NK-92 (cell line): ENCODE results near the gene DNMT1.

Source experiments
- DNase-seq: peaks from one replicate; lab custom pipeline; 2025; ENCODE audit not compliant: unreplicated experiment; lab: John Stamatoyannopoulos, UW

The DNMT1 gene

GRCh38 chr19:10115392-10116084, 79.2 kb downstream of the DNMT1 start:
- no peak for DNase-seq

- DNase-seq = no peak
Measured at GRCh38 chr19:10114651-10115391, 79.9 kb downstream of the DNMT1 start.

DNA sequence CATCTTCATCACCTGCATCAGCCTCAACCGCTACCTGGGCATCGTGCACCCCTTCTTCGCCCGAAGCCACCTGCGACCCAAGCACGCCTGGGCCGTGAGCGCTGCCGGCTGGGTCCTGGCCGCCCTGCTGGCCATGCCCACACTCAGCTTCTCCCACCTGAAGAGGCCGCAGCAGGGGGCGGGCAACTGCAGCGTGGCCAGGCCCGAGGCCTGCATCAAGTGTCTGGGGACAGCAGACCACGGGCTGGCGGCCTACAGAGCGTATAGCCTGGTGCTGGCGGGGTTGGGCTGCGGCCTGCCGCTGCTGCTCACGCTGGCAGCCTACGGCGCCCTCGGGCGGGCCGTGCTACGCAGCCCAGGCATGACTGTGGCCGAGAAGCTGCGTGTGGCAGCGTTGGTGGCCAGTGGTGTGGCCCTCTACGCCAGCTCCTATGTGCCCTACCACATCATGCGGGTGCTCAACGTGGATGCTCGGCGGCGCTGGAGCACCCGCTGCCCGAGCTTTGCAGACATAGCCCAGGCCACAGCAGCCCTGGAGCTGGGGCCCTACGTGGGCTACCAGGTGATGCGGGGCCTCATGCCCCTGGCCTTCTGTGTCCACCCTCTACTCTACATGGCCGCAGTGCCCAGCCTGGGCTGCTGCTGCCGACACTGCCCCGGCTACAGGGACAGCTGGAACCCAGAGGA, 80.6 kb downstream of the DNMT1 start:
- DNase-seq = no peak

- DNase-seq = no peak
Measured at GRCh38 chr19:10113592-10113963, 81.2 kb downstream of the DNMT1 start.

DNA sequence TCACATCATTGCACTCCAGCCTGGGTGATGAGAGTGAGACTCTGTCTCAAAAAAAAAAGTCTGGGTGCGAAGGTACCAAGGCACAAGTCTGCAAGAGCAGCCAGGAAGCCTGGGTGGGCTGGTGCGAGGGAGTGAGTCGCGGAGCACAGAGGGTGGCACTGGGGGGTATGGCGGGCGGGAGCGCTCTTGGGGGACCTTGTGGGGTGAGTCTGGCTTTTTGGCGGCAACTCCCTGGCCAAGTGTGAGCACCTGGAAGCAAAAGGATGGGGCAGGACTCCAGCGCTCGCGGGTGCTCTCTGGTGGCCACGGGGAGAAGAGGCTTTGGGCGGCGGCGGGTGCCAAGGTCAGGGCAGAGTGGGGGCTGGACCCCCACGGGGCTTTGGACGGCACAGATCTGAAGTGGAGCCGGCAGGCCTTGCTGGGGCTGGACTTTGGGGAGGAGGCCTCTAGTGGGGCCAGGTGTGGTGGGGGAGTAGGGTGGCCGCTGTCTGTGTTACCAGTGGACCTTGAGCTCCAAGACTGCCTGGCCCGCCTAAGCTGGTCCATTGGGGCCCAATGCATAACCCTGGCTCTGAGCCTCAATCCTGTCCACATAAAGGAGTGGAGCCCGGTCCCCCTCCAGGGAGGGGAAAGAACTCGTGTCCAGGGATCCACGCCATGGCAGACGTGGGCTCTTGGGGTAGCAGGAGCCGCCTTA, 81.7 kb downstream of the DNMT1 start:
- no peak for DNase-seq

DNA sequence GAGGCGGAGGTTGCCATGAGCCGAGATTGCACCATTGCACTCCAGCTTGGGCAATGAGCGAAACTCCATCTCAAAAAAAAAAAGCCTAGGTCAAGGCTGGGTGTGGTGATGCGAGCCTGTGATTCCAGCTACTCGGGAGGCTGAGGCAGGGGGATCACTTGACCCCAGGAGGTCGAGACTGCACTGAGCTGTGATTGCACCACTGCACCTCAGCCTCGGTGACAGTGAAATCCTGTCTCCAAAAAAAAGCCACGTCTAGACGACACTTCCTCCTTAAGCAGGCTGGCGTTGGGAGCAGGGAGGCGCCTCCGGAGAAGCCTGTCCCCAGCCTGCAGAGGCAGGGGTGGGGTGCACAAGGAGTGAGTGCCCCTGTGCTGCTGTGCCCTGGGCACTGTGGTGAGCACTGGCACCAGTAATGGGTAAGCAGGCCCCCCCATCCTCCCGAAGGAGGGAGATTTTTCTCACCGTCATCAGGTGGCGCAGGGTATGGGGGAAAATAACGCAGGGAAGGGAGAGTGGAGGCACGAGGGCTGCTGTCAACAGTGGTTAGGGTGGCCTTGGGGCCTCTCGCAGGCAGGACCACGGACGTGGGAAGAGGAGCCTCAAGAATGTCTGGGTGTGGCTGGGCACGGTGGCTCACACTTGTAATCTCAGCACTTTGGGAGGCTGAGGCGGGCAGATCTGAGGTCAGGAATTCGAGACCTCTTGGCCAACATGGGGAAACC, 82.6 kb downstream of the DNMT1 start:
- DNase-seq = no peak

DNA sequence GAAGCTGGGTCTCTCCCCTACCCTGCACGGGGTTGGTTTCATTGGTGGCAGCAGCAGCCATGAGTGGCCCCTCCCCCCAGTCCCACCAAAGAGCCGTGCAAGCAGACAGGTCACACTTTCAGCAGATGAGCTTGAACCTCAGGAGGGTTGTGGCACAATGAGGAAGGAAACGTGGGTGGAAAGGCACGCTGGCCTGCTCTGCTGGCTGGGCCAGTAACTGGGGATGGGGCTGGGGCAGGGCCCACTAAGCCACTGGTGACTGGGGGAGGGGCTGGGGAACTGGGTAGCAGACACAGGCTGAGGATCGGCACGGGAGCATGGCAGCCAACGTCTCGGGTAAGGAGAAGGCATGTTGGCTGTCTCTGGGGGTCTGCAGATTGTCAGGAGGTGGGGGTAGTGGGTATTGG, 83.3 kb downstream of the DNMT1 start, which contains the start of gene P2RY11:
TSS of gene P2RY11 (plus strand) at position 289 of the 407 bp plus-strand sequence. CDS start at position 318, 29 bp downstream.
- DNase-seq = no peak

GRCh38 chr19:10110972-10111317, 83.8 kb downstream of the DNMT1 start:
- DNase-seq = no peak

- no peak for DNase-seq
Measured at GRCh38 chr19:10110076-10110971, 84.4 kb downstream of the DNMT1 start.

- DNase-seq = no peak
Measured at GRCh38 chr19:10109528-10109927, 85.2 kb downstream of the DNMT1 start.

DNA sequence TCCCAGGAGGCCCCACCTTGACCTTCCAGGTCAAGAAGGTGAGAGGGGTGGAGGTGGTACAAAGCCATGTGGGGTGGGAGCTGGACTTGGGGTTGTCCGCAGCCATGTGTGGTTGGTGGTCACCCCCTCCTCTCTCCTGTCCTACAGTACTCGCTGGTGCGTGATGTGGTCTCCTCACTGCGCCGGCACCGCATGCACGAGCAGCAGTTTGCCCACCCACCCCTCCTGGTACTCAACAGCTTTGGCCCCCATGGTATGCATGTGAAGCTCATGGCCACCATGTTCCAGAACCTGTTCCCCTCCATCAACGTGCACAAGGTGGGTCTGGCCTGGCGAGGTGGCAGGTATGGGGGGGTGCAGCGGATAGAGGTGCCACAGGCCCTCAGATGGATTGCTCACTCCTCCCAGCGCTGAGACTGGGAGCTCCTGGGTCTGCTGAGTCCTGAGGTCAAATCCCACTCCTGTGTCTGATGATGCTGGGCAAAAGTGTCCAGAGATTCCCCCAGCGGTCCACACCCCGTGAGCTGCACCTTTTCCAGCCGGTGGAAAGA, 86.9 kb downstream of the DNMT1 start:
- no peak for DNase-seq

DNA sequence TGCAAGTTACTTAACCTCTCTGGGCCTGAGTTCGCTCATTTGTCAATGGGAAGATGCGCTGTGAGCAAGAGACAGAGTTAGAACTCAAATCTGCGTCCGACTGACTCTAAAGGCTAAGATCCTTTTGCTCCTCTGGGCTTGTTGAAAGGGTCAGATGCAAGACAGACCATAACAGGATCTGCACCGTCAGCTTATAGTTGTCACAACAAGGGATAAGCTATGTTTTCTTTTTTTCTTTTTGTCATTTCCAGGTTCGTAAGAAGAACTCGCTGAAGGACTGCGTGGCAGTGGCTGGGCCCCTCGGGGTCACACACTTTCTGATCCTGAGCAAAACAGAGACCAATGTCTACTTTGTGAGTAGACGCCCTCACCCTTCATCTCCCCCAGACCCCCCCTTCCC, 87.5 kb downstream of the DNMT1 start:
- DNase-seq = no peak

- peak; percentile 82 for DNase-seq
Measured at GRCh38 chr19:10106100-10106936, 88.4 kb downstream of the DNMT1 start, which contains the start of gene PPAN. TSS of gene PPAN (plus strand) at chr19:10106362. CDS start at chr19:10106395, 33 bp downstream.

- no peak for DNase-seq
Measured at GRCh38 chr19:10105509-10106099, 89.1 kb downstream of the DNMT1 start.

DNA sequence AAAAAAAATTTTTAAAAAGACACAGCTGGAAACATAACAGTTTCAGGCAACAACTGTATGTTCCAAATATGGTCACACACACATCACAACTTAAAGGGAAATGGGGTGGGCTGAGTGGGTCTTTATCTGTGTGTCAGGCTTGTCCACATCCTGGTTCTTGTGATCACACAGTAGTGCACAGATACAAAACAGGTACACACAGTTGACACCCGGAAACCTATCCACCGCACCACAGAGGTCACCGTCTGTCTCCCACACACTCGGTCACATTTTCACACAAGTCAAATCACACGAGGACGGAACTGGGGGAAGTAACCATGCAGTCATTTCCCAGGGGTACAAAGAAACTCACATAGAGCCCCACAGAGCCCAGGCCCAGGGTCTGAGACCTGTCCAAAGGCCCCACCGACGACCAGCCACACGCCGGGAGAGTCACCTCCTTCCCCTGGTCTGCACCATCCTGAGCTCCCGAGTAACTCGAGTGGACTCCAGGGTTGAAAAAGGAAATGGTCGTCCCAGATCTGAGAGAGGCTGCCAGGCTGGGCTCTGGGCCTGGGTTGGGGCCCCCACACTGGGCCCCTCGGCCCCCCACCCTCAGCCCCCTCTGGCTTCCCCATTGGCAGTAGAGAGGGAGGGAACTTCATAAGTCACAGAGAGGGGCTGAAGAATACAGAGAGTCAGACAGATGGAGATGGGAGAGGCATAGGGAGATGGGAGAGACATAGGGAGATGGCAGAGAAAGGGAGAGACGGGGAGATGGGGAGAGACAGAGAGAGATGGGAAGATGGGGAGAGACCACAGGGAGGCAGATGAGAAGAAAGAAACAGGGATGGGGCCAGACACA, 89.9 kb downstream of the DNMT1 start:
- DNase-seq = peak; percentile 36

DNA sequence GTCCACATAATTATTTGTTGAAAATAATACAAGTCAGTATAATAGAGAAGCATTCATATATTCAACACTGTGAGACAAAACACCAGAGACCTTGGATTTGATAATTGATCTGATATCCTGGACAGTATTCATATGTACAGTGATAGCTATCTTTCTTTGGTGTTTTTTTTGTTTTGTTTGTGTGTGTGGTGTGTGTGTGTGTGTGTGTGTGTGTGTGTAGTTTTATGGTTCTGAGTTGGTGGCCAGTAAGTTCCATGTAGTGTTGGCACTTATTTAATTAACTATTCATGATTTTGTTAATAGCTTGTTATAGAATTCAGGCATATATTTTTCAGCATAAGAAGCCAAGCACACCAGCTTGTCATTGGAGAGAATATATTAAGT, 90.6 kb downstream of the DNMT1 start:
- DNase-seq = no peak

DNA sequence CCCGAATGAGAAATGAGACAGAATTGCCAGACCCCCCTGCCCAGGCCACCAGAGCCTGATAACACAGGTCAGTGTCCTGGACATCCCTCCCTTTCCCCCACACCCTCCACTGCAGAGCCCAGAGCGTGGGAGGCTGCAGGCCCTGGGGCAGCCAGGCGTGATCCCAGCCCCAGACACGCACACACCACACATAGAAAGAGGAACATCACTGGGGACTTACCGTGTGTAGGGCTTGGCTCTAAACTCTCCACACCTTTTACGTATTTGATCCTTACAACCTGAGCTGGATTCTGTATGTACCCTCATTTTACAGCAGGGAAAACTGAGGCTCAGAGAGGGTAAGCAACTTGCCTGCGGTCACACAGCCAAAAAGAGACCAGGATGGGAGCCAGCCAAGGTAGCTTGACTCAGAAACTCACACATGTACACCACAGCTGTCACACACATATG, 91.9 kb downstream of the DNMT1 start:
- DNase-seq = no peak
